ENCODE data around the gene ACOT11. TPM values are rescaled to one million over a fixed set of nuclear protein-coding genes. Genes with fewer than 3 reads are reported as not detected.

Gene ACOT11
- total and polyA plus RNA-seq, 2 of the 4 experiments (the other 2 are of a cell fraction): 2.5 to 2.7 TPM

DNA sequence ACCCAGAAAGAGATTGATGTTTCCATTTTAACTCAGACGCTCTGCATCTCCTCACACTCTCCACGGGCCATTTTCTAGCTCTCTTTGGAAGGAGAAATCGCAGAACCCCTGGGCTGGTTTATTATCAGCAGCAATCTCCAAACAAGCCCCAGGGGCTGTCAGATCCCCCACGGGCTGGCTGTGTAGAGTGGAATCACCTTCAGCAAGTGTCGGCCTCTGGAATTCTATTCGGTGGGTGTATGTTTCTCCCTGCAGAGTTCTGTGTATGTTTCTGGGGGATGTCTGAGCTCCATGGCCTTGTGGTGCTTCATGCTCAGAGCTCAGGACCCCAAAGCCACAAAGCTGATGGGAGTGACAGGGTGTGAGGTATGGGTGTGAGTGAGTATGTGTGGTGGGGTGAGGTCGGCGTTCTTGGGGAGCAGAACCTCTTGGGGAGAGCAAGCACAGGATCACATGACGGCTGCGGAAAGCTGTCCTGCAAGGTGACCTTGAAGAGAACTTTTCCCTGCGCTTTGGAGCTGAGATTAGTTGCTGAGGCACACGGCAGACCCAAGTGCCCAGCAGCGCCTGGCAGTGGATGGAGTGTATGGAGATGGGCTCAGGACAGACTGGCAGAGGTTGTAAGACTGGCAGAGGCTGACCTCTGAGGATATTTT is 489 bp downstream of the ACOT11 start:
- Histone ChIP-seq H3K23ac (ENCODE audit: low read depth, low read length) (no peak overlapping the region), H2BK20ac (ENCODE audit: low read depth, low read length) (no peak overlapping the region), H4K20me1 (ENCODE audit: insufficient read depth, low read length) (no peaks in the 10 kb centered on the region), H2BK15ac (ENCODE audit: low read depth, low read length) (no peak overlapping the region), H3K4ac (ENCODE audit: low read depth, low read length) (no peak overlapping the region), H3K4me2 (ENCODE audit: low read depth, low read length) (no peak overlapping the region; the same call in 1 of the 2 replicates), H3K9me1 (ENCODE audit: insufficient read depth, low read length) (peaks cover 4% of the 10 kb centered on the region; the same call in 1 of the 2 replicates), H3K18ac (ENCODE audit: low read depth, low read length) (no peak overlapping the region), H3K27me3 (ENCODE audit: control insufficient read depth, insufficient read depth, low read length) (no peaks in the 10 kb centered on the region), H3K9me3 (ENCODE audit: control insufficient read depth, insufficient read depth, low read length) (no peaks in the 10 kb centered on the region), H2AK9ac (replicated peaks; ENCODE audit: low read depth, low read length, poor library complexity) (peak overlapping the region; percentile 61), H3K36me3 (ENCODE audit: control insufficient read depth, insufficient read depth, low read length) (no peaks in the 10 kb centered on the region), H2BK5ac (ENCODE audit: low read depth, low read length, poor library complexity, severe bottlenecking) (no peak overlapping the region), H4K8ac (ENCODE audit: low read depth in 2 of 2, low read length in 2 of 2) (no peak overlapping the region), H3K14ac (replicated peaks; ENCODE audit: low read depth, low read length) (no peak overlapping the region; the same call in 1 of the 2 replicates), H2AFZ (replicated peaks; ENCODE audit: low read length, poor library complexity) (peak overlapping the region; percentile 88), H3K4me3 (ENCODE audit: insufficient read depth, low read depth, low read length) (no peak overlapping the region), H4K91ac (ENCODE audit: insufficient read depth, low read depth, low read length) (no peak overlapping the region), H3K4me1 (ENCODE audit: control insufficient read depth, insufficient read depth, low read length) (peaks cover 7% of the 10 kb centered on the region), H3K56ac (ENCODE audit: extremely low read depth, insufficient read depth, low read length) (no peak overlapping the region), H2AK5ac (ENCODE audit: low read depth, low read length) (no peak overlapping the region), H4K5ac (ENCODE audit: low read depth, low read length) (no peak overlapping the region; the same call in 1 of the 2 replicates), H3K9ac (ENCODE audit: low read depth, low read length) (no peak overlapping the region), H3K79me1 (ENCODE audit: low read depth in 1 of 2, low read length in 2 of 2) (no peaks in the 10 kb centered on the region), H2BK120ac (ENCODE audit: low read depth, low read length) (no peak overlapping the region), H3K27ac (ENCODE audit: insufficient read depth, low read length) (no peak overlapping the region)
- ChIA-PET POLR2A (ENCODE audit: unreplicated experiment) (no interaction called here), CTCF (interaction anchor here (1.9 kb wide), 1 partner anchor 9 kb away, joined by 6 read pairs; no protein-coding TSS in a partner anchor)
- TF ChIP-seq SMC3 (IDR thresholded peaks at IDR 0.05; ENCODE audit: low read depth, low read length) (no peak), MAZ (IDR thresholded peaks at IDR 0.05; ENCODE audit: borderline replicate concordance, low read depth, low read length) (no peak), RFX5 (IDR thresholded peaks at IDR 0.05; ENCODE audit: low read depth, low read length) (no peak), MXI1 (IDR thresholded peaks at IDR 0.05; ENCODE audit: borderline replicate concordance, low read depth, low read length) (no peak), MAFK (IDR thresholded peaks at IDR 0.05; ENCODE audit: low read depth, low read length) (no peak)
- dilution Hi-C loops (cut with HindIII; ENCODE audit: low sequenced_read_pairs, unreplicated experiment) (no loop called here), intact Hi-C loops (cut with micrococcal nuclease) (no loop called here), in situ Hi-C loops (cut with MboI; ENCODE audit: low sequenced_read_pairs) (no loop called here)
- WGBS, 2 experiments (ENCODE audit: extremely low coverage in 2 of 2, insufficient read length in 1 of 2): 78% methylated on average over 6 of the region's 13 CpGs; no CpG with 5 or more reads in 1 of the 2 experiments
- ATAC-seq (ENCODE audit: low read depth): no peak; the same call in 1 of the 2 replicates
- no TSS peak for BruUV-seq (replicated peaks)
- no peak for DNase-seq
